Left ventricle myocardium inferior (tissue), 1 donor: ENCODE measurements around the gene GPR179. TPM values are rescaled to one million over a fixed set of nuclear protein-coding genes. Genes with fewer than 3 reads are reported as not detected.

Source experiments
- DNase-seq: peaks from one replicate; pipeline ENCODE4 v3.0.0-alpha.2; 2020
- H3K27ac ChIP-seq: fragments of 200-600 bp; replicated peaks from 2 replicates; pipeline ENCODE4 v1.8.0; 2021
- H3K27me3 ChIP-seq: fragments of 200-600 bp; 2 replicates; pipeline ENCODE4 v1.8.0; 2021; ENCODE audit warnings: low read depth
- H3K36me3 ChIP-seq: fragments of 200-600 bp; 2 replicates; pipeline ENCODE4 v1.8.0; 2021
- H3K4me1 ChIP-seq: fragments of 200-600 bp; 2 replicates; pipeline ENCODE4 v1.8.0; 2021
- H3K4me3 ChIP-seq: fragments of 200-600 bp; 2 replicates; pipeline ENCODE4 v1.8.0; 2021; ENCODE audit warnings: mild to moderate bottlenecking, moderate library complexity
- H3K9me3 ChIP-seq: fragments of 200-600 bp; replicated peaks from 2 replicates; pipeline ENCODE4 v1.8.0; 2021
- CTCF ChIP-seq: fragments of 200-600 bp; IDR thresholded peaks from 2 replicates; pipeline ENCODE4 v1.8.0; 2021; ENCODE audit warnings: antibody characterized with exemption, mild to moderate bottlenecking, borderline replicate concordance
- intact Hi-C: fragments of 100-400 bp; cut with micrococcal nuclease; formaldehyde crosslinking; loops from one replicate; pipeline ENCODE4 v1.11.0; 2022
- total RNA-seq: library from RNA; stranded (reverse); fragmentation: NEBNext Ultra II Directional; extraction: Animal tissue kit (Norgen Biotek cat#: 25700); gene quantifications from one replicate; pipeline ENCODE4 v1.2.1, GENCODE V29; 2021
- donor health status: DM: no; HTN: yes; CAD: no; lungs with severe emphysema.

The GPR179 gene
- total RNA-seq, 1 donor from 2014 or later: 0.05 TPM

GRCh38 chr17:38351412-38352222, 7.9 kb upstream of the GPR179 start, which contains the start of gene SOCS7:
Gene SOCS7, plus strand, starts transcription at chr17:38351844. Its CDS starts 209 bp downstream, at chr17:38352053.
- Histone ChIP-seq H3K4me1 (peaks cover 53% of the 10 kb centered on the region), H3K27ac (peak within 1 kb of the TSS; percentile 88), H3K9me3 (no peaks in the 10 kb centered on the region), H3K36me3 (no peaks in the 10 kb centered on the region), H3K4me3 (peak within 1 kb of the TSS; percentile 92), H3K27me3 (no peaks in the 10 kb centered on the region)
- TF ChIP-seq CTCF: peak; percentile 8
- intact Hi-C loops: loop anchor here (2.0 kb wide), 1 partner anchor 63 kb away; no protein-coding TSS in a partner anchor
- peak; percentile 95 for DNase-seq

- Histone ChIP-seq H3K36me3 (no peaks in the 10 kb centered on the region), H3K4me3 (no peak overlapping the region), H3K9me3 (no peaks in the 10 kb centered on the region), H3K27ac (no peak overlapping the region), H3K27me3 (peaks cover 1% of the 10 kb centered on the region), H3K4me1 (peaks cover 37% of the 10 kb centered on the region)
- intact Hi-C loops: loop anchor here (2.0 kb wide), 1 partner anchor 65 kb away; no protein-coding TSS in a partner anchor
- TF ChIP-seq CTCF: no peak
- DNase-seq: no peak
These were observed 6.3 kb upstream of the GPR179 start for GRCh38 chr17:38350035-38350434.

GRCh38 chr17:38349097-38349730, 5.5 kb upstream of the GPR179 start:
- H3K4me3 ChIP-seq: no peak overlapping the region
- H3K36me3 ChIP-seq: no peaks in the 10 kb centered on the region
- DNase-seq: peak; percentile 84
- H3K4me1 ChIP-seq: peaks cover 29% of the 10 kb centered on the region
- H3K27me3 ChIP-seq: peaks cover 3% of the 10 kb centered on the region
- TF ChIP-seq CTCF: peak; percentile 96
- intact Hi-C loops: loop anchor here (5.0 kb wide), 1 partner anchor 53 kb away; no protein-coding TSS in a partner anchor
- no peak overlapping the region for H3K27ac ChIP-seq
- no peaks in the 10 kb centered on the region for H3K9me3 ChIP-seq

GRCh38 chr17:38345743-38346142, 2.0 kb upstream of the GPR179 start:
- H3K27me3 ChIP-seq: peaks cover 15% of the 10 kb centered on the region
- no peak overlapping the region for H3K4me3 ChIP-seq
- no peak for TF ChIP-seq CTCF
- no peak overlapping the region for H3K27ac ChIP-seq
- intact Hi-C loops: loop anchor here (5.0 kb wide), 1 partner anchor 57 kb away; no protein-coding TSS in a partner anchor
- H3K4me1 ChIP-seq: peaks cover 9% of the 10 kb centered on the region
- no peaks in the 10 kb centered on the region for H3K9me3 ChIP-seq
- DNase-seq: no peak
- no peaks in the 10 kb centered on the region for H3K36me3 ChIP-seq

GRCh38 chr17:38344420-38344745, 627 bp upstream of the GPR179 start:
- H3K36me3 ChIP-seq: no peaks in the 10 kb centered on the region
- H3K9me3 ChIP-seq: no peaks in the 10 kb centered on the region
- intact Hi-C loops: no loop called here
- H3K4me1 ChIP-seq: peaks cover 9% of the 10 kb centered on the region
- no peak overlapping the region for H3K4me3 ChIP-seq
- no peak overlapping the region for H3K27ac ChIP-seq
- DNase-seq: no peak
- H3K27me3 ChIP-seq: peaks cover 15% of the 10 kb centered on the region
- TF ChIP-seq CTCF: no peak
